ENCODE results near the gene ASXL3.

Gene ASXL3

DNA sequence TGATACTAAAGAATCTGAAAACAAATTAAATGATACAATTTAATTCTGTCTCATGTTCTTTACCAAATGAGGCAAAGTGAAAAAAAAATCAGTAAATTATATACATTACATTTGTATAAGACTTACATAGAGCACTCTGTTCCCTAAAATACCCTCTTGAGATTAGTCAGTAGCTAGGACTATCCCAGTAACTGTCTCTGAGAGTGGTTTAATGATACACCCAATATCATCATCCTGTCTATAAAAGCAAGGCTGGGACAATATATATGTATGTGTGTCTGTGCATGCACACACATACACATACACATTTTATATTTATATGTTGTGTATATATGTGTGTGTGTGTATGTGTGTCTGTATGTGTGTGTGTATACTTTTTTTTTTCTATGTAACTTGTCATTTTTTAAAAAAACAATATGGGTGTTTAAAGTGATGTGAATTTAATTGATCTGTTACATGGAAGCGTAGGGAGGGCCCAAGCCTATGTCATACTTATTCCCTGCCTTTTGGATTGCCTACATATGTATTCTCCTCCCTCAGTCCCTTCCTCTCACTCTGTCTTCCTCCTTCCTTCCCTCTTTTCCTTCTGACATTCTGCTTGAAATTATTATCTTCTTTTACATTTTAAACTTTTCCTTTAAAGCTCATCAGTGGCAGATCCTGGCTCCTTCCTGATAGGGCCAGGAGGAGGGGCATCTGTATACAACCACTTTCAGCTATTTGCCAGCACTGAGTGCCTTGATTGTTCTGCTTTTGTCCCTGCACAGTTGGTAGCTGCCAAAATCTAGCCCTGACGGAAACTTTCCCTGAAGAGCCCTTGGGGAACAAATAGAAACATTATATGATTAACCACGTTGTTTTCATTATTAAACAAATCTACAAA, 6.8 kb downstream of the ASXL3 start:
- DNase-seq = no peak

DNA sequence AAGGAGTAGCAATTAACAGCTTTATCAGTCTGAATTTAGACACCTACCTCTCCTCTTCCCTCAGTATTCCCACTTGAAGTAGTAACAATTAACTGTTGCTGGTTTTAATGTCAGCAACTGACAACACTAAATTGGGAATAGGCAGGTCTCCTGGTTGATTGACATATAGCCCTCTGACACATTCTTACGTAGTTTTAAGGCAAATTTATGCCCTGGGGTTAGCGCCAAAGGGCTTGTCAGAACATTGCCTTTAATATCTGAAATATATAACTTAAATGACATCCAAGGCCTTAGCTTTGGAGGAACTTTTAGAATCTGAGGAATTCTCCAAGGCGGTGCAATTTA, 7.4 kb downstream of the ASXL3 start:
- DNase-seq = no peak

DNA sequence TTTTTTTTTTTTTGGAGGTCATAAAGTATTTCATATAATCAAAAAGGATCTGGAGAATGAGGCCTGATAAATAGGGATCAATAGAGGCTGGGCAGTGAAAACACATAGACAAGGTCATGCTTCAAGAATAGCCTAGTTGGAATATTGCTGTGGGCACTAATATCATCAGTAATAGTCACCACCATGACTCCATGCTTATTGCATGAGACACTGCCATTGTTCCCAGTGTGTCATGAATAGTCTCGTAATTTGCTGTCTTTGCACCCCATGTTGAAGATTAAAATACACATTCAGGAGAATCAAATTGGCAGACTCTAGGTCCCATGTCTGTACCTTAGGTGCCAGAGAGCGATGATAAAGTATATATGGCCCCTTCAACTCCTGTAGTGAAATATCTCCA, 10.3 kb downstream of the ASXL3 start:
- no peak for DNase-seq

DNA sequence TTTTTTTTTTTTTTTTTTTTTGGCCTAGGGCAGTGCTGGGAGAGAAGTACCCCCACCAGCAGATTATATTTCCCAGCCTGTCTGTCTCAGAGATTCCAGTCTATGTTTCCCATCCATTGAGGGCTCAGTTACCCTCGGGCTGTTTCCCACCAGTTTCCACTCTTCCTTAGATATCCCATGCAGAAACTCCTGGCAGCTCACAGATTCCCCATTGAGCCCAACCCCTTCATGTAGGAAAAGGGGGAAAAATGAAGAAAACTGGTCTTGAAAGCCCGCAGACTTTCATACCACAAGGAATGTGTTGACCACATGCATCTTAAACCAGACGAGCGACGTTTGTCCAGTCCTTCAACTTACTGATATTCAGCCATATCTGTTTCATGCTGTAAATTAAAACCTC, 15.2 kb downstream of the ASXL3 start:
- DNase-seq = no peak

DNA sequence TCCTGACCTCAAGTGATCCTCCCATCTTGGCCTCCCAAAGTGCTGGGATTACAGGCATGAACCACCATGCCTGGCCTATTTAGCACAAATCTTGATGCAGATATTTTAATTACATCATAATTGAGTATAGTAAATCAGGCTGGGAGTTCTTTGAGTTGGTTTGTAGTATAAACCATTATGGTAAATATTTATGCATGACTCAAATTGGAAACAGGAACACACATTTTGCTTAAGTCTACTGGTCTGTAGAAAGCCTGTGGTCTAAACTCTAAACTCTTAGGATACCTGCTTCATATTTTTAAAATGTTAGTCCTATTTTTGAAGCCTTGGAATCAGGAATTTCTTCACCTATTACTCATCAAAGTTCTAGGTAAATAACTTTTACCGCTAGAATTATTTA, 16.8 kb downstream of the ASXL3 start:
- no peak for DNase-seq

DNA sequence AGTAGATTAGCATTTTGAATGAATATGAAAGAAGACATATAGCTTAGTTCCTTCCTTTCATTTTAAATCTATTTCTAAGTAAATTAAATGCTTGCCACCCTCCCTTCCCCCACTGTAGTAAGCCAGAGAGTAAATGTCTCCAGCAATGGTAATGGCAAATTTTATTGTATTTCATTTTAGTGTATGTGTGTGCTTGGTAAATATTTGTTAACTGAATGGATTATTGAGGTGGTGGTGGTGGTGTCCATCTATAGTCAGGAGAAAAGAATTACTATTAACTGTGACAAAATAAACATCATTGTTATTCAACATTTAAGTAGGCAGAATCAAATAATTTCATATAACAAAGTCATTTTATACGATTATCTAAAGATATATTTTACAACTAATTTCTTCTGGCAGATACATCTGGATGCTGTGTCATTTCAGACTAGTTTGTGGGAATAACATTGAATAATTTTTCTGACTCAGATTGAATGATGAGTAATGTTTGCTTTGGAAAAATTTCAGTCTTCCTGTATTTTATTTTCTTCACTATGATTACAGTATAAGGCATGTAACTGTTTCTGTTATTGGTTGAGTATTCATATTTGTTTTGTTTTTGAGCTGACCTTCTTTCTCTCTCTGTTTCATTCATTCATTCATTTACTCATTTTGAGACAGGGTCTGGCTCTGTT, 18.3 kb downstream of the ASXL3 start:
- peak in 1 of 2 experiments; percentile 14 for DNase-seq

DNA sequence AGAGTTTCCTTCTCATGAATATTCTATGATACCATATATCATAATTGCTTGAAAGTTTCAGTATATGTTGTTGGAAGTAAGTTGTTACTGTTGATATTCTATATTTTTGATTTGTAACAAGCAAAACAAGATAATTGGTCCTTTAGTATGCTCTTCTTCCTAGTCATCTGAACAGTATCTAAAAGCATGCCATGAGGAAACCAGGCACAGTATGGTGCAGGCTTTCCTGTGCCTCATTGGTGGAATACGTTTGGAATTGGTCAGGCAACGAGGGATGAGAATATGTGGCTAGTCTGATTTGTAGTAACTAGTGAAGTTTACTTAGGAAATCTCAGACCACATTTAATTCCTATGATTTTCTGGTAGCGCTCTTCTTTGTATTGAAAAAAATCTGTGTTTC, 22.8 kb downstream of the ASXL3 start:
- DNase-seq = no peak

DNA sequence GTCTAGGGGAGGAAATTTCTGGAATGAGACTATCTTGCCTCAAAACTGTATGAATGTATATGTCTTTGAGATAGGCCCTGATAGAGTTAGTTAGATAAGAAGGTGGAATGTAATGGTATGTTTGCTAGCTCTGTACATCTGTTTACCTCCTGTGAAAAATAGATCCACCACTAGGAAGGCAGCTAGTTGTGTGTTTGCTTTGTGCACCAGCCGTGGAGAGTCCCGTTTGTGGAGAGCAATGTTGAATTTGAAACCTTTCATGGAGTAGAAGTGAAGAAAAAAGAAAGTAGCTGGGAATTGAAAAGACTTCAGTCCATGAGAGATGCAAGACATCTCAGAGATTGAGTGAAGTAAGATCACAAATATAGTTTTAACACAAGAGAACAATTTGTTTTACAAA, 25.4 kb downstream of the ASXL3 start:
- DNase-seq = no peak

DNA sequence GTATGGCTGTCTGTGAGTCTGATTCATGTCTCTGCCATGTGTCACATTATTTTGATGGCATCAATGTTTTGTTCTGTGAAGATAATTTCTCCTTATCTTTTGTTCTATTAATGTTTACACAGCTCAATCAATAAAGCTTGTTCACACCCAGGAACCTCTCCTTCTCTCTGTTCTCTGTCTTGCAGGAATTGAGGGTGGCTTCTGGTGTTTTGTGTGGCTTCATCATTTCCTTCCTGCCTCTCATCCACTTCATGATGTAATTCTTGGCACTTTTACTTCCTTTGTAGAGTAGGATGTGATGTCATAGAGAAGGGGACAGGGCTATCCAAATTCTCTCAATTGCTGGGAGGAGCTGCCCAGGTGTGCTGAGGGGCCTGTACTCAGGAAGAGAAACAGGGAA, 27.2 kb downstream of the ASXL3 start:
- no peak for DNase-seq

DNA sequence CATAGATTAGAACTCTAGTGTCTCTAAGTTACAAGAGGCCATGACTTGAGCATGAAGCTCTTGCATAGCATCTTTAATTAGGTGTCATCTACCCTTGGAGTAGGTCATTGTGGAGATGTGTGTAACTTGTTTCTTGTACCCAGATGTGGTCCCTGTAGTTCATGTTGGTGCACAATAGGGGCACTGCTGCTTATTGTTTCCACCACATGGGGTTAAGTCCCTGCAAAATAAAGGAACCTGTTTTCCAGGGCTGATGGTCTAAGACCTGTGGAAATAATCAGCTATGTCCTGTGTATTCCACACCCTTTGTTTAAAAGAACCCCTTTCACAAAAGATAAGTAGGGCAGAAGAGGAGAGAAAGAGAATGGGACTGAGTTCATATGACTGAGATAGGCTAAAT, 28.6 kb downstream of the ASXL3 start:
- DNase-seq = no peak

DNA sequence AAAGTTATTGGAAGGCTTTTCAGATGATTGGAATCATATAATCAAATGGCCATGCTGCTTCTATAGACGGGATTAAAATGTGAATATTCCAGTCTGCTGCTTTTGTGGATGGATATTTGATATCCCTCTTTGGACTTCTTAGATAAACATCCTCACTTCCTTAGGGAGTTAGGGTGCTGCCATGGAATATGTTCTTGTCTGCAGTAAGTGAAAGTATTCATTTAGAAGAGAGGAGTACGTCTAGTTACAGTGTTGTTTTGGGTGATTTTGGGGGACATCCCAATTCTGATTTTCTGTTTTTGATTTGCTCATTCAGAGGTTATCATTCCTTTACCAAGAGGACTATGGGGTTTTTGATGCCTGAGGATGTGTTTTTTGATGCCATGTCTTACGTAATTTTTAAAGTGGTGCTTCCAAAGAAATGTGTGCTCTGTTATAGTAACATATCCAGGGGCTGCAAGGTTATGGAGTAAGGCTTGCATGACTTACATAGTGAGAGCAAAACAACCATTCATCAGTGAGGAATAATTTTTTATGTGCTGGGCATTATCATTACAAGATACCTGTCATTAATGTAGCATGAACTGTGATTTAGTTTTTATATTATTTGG, 33.6 kb downstream of the ASXL3 start:
- no peak for DNase-seq

DNA sequence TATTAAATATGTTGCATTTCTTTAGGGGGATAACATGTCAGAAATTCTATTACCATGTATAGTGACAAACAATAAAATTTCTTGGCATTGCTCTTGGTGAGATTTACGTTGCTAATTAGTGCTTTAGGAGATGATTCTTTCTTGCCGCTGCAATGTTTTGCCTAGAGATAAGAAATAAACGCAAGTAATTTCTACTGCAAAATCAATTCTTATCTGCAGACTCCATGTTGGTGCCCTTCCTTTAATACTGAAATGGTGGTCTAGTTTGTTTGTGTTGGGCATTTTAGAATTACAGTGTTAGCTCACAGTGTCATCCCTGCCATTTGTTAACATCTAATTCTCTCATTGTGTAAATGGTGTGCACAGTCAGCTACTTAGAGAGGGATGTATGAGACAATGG, 34.6 kb downstream of the ASXL3 start:
- no peak for DNase-seq

DNA sequence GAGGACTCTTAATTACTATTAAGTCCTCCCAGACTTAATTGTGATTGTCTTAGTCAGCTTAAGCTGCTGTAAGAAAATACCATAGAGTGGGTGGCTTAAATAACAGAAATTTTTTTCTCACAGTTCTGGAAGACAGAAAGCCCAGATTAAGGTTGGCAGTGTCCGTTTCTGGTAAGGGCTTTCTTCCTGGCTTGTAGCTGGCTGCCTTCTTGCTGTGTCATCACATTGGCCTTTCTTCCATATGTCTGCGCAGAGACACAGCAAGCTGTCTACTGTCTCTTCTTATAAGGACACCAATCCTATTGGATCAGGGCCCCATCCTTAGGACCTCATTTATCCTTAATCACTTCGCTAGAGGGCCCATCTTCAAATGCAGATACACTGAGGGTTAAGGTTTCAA, 38.5 kb downstream of the ASXL3 start:
- no peak for DNase-seq

DNA sequence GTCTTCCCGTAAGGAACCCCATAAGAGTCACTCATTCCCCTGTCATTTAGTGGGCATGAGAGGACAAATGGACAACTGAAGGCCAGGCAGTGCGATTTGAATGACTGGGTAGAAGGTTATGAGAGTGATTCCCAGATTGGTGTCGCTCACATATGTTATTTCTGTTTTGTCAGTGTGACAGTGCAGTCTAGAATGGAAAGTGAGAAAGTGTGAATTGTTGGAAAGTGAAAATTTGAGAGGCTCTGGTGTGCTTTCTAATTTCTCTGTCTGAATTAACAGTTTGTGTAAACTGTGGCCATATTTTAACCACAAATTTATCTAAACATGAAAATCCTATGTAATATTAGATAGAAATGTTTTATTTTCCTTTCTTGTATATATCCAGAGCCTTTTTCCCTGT, 49.1 kb downstream of the ASXL3 start:
- no peak for DNase-seq

DNA sequence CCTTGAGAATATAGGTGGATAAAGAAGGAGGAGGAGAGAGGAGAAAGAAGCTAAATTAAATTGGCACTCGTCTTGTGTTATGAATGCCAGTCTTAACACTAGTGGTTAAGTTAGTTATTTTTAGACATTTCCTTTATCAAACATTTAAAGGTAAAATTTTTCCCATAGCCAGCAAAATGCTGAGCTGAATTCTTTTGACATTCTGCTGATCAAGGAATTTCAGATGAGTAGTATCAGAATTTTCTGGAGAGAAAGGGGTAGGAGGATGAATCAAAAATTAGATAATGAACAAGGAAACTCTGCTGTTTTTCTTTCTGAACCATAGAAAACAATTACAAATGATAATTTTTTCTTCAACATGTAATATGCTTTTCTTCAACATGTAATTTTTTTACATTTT, 52.5 kb downstream of the ASXL3 start:
- DNase-seq = no peak

DNA sequence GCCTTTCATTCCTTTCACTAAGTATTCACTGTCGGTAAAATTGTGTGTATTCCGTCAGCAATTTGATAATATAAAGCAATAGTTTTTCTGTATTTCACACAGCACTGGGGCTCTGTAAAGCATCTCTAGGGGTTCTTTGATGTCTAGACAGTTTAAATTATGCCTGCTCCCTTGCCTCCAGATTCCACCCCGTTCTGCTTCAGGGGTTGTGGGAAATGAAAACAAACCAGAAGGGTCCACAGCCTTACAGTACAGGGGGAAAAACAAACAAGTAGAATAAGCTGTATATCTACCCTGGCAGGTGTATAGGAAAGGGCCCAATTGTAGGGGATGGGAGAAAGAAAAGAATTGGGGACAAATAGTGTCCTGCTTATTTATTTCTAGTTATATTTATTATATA, 63.1 kb downstream of the ASXL3 start:
- DNase-seq = no peak

DNA sequence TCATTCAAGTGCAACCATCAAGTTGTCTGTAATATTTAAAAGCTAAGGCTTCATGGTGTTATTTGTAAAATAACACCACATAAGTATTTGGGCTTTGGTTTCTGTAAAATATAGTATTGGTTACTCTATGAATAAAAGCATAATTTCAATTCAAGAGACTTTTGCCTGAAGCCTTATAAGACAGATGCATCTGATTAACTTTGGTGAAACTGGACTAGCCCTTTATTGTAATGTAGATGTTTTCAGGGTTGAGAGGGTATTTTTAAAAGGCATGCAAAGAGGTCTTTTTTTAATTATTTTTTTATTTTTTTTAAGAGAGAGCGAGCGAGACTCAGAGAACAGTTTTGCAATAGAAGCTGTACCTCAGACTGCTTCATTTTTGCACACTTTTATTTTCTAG, 66.5 kb downstream of the ASXL3 start:
- no peak for DNase-seq

DNA sequence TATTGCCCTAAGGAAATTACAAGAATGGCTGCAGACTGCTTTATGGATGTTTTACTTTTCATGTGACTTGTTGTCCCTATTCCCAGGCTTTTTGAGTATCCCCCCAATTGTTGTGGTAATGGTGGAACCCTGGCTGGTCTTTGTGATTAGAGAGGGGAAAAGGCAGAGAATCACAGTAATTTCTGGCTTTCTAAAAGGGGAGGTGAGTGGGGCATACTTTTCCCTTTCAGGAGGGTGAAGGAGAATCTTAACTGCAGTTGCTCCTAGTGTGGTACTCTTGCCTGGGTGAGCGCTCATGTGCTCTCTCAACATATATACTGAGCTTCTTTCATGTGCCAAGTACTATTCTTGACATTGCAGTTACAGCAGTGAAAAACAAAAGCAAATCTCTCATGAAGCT, 69.3 kb downstream of the ASXL3 start:
- DNase-seq = no peak

DNA sequence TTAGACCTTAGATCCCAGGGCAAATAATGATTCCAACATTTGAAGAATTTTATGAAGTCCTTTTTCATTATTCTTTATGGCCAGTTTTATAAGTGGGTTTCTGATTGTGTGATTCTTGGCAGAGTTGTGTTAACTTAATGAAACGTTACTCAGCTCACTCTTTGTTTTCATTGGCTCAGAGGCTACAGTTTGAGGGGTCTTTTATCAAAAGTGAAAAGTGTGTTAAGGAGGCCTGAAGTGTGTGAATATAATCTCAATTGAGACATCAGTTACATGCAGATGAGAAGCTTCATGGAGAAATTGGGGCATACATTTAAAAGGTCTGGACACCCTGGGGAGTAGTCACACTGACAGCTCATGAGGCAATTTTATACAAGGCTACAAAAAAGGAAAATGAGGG, 74.6 kb downstream of the ASXL3 start:
- DNase-seq = no peak

DNA sequence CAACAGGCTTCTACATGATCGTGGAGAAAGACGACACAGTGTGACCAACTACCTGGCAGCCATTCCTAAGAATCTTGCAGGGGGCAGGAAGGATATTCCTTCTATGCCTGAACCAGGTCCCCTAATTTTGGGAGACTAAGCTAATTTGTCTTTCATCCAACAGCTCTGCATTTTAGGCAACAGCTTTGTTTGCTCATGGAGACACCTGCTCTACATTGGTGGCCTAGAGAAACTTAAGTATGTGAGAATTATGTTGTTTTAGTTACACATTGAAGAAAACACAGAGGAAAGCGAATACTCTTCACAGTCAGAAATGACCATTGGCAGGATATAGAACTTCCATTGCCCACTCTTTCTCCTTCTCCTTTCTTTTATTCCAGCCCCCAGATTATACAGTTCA, 75.2 kb downstream of the ASXL3 start:
- no peak for DNase-seq

DNA sequence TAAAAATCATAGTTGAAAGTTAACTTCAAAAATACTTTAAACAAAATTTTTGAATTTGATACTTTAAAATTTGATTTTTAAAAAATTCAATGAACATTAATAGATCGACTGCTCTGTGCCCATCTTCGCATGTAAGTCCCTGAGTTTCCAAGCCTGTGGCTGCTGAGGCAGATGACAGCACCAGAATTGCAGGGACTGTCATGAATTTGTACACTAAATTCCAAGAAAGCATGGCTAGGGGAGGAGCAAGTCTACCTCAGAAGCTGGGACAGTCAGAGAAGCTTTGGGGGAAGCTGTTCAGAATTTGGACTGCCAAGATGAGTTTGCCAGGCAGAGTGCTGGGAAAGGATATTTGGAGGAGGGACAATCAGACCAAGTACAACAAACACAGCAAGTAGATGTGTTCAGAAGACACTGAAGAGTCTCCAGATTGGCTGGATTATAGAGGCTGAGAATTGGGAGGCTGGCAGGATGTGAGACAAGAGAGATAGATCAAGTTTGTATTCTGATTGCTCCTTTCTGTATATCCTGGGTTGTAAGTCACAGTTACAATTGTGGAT, 79.0 kb downstream of the ASXL3 start:
- no peak for DNase-seq

DNA sequence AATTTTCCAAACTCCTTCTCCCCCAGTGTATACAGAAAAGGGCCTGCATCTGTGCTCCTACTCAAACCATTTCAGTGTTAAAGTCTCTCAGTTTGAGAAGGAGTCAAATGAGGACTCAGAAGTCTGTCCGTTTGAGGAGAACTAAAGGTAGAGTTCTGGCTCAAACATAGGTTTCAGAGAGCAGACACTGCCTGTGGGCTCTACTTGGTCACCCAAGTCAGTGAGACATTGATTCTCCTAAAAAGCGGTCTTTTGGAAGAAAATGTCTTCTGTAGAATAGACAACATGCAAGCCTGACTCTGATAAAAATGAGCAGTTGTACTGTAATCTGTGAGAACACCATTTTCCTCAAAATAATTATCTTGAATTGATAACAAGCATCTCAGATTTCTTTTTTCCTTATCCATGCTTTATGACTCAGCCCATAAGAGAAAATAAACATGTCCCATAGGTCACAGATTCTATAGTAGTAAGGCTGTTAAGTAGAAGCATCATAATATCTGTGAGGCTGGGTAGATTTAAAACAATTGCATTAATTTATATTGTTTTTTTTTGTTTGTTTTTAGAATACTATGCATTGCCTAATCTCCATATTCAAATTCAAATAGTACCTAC, 82.8 kb downstream of the ASXL3 start:
- no peak for DNase-seq

DNA sequence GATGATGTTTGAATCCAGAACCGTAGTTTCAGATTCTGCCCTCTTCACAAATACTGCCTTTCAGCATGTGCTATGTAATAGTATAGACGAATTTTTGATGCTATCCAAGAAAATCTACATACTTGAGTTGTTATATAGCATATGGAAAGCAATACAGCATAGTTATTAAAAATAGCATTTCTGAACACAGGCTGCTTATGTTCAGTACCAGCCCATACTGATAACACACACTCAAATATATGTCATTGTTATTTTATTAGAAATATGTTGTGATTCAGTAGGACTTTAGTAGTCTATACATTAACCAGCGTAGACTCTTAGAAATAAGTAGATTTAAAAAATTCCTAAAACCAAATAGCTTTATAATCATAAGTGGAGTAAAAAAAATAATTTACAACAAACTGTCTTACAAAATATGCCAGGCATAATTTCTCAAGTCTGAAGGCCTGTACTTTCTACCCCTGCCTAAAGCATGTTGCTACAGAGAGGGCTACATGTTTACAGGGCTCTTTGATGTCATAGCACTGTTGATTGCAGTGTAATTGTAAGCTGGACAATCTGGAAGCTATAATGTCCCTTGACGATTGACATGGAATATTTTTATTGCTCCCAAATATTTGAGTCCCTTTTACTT, 86.3 kb downstream of the ASXL3 start:
- no peak for DNase-seq
